OCI-LY7 (cell line): ENCODE results near the gene OPALIN. TPM values are rescaled to one million over a fixed set of nuclear protein-coding genes. Genes with fewer than 3 reads are reported as not detected.

Source experiments
- BruUV-seq: library from RNA; stranded (reverse); fragments of 400-500 nt; replicated peaks from 2 replicates; lab custom pipeline; 2021; lab: Mats Ljungman, UMichigan
- CTCF ChIA-PET: fragments of 300-600 bp; sonication (Branson Sonifier 250); formaldehyde crosslinking; loops from one replicate; lab custom pipeline; 2022; ENCODE audit warnings: antibody characterized with exemption; ENCODE audit not compliant: unreplicated experiment; lab: Charles Lee
- POLR2A ChIA-PET: fragments of 300-600 bp; sonication (Branson Sonifier 250); formaldehyde crosslinking; loops from one replicate; lab custom pipeline; 2022; ENCODE audit warnings: antibody characterized with exemption; lab: Charles Lee
- DNase-seq: peaks from one replicate; pipeline ENCODE4 v3.0.0-alpha.2; 2015; ENCODE audit warnings: low spot score
- H2AFZ ChIP-seq: fragments of 200-600 bp; sonication (generic), shearing (Covaris generic); 2 replicates; pipeline ENCODE4 v1.6.1; 2014; ENCODE audit warnings: mild to moderate bottlenecking, antibody characterized with exemption, low read length, moderate library complexity
- H3K27ac ChIP-seq: fragments of 200-600 bp; sonication (generic); 2 replicates; pipeline ENCODE4 v1.5.1; 2014; ENCODE audit warnings: mixed run types, low read depth, mild to moderate bottlenecking, moderate library complexity, low read length, inconsistent platforms; ENCODE audit not compliant: poor library complexity, severe bottlenecking
- H3K36me3 ChIP-seq: fragments of 200-600 bp; sonication (generic); 2 replicates; pipeline ENCODE4 v1.6.1; 2014; ENCODE audit warnings: mild to moderate bottlenecking, antibody characterized with exemption, low read length, moderate library complexity, mixed read lengths; ENCODE audit not compliant: insufficient read depth
- H3K4me1 ChIP-seq: fragments of 200-600 bp; sonication (generic); 2 replicates; pipeline ENCODE4 v1.5.1; 2014; ENCODE audit warnings: mild to moderate bottlenecking, low read length; ENCODE audit not compliant: insufficient read depth, poor library complexity, severe bottlenecking
- H3K4me2 ChIP-seq: fragments of 200-600 bp; sonication (generic); 2 replicates; pipeline ENCODE4 v1.6.1; 2014; ENCODE audit warnings: mild to moderate bottlenecking, low read length
- H3K4me3 ChIP-seq: fragments of 200-600 bp; sonication (generic); 2 replicates; pipeline ENCODE4 v1.5.1; 2014; ENCODE audit warnings: mild to moderate bottlenecking, low read depth, low read length; ENCODE audit not compliant: poor library complexity, severe bottlenecking
- H3K79me2 ChIP-seq: fragments of 200-600 bp; sonication (generic); 2 replicates; pipeline ENCODE4 v1.6.1; 2016; ENCODE audit warnings: low read depth, mild to moderate bottlenecking, low read length, moderate library complexity, mixed read lengths; ENCODE audit not compliant: insufficient read depth
- H3K9me2 ChIP-seq: fragments of 200-600 bp; sonication (generic); 2 replicates; pipeline ENCODE4 v1.6.1; 2016; ENCODE audit warnings: mild to moderate bottlenecking, low read length, mixed read lengths; ENCODE audit not compliant: insufficient read depth
- H3K9me3 ChIP-seq: fragments of 200-600 bp; sonication (generic); 2 replicates; pipeline ENCODE4 v1.6.1; 2014; ENCODE audit warnings: mild to moderate bottlenecking, mixed run types, low read length, mixed read lengths
- H4K20me1 ChIP-seq: fragments of 200-600 bp; sonication (generic); 2 replicates; pipeline ENCODE4 v1.6.1; 2014; ENCODE audit warnings: mild to moderate bottlenecking, antibody characterized with exemption, low read length, moderate library complexity, mixed read lengths; ENCODE audit not compliant: insufficient read depth
- EZH2phosphoT487 ChIP-seq: fragments of 200-600 bp; sonication (generic); IDR thresholded peaks from 2 replicates; pipeline ENCODE4 v1.6.1; 2018; ENCODE audit warnings: low read depth, borderline replicate concordance, mild to moderate bottlenecking, mixed run types, antibody characterized with exemption, low read length, moderate library complexity, mixed read lengths
- intact Hi-C: fragments of 100-400 bp; cut with micrococcal nuclease; formaldehyde crosslinking; loops from one replicate; pipeline ENCODE4 v1.10.0; 2022; ENCODE audit not compliant: unreplicated experiment
- total RNA-seq, 2 experiments: library from RNA; depleted of rRNA in 1 of 2; stranded (reverse); fragments of >200 nt in 1 of 2; shearing (Covaris generic) in 1 of 2; gene quantifications; 2 replicates each; pipeline ENCODE4 v1.2.3, GENCODE V29; 2014 to 2022
- TF ChIP-seq, protein P1 (sequence below): fragments of 200-600 bp; sonication (generic); conservative IDR thresholded peaks from 2 replicates; pipeline ENCODE4 v1.5.1; 2014; ENCODE audit warnings: mild to moderate bottlenecking, antibody characterized with exemption, low read length, moderate library complexity, mixed read lengths

Gene OPALIN
- total RNA-seq, 2 experiments from 2014 or later: not detected

DNA sequence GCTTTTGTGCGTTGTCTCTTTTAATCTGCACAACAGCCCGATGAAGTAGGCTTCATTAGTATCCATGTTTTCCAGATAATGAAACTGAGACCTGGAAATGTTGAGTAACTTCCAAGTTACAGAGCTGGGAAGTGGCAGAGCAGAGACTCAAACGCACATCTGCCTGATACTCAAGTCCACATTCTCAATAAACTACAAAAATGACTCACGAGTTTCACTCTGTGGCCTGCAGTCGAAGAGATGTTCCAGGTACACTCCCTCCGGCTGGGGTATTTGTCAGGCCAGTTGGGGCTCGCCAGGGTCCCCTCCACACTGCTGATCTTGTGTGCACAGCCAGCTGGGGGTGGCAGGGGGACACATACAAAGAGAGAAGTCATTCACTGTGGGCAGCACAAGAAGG lies 17.7 kb upstream of the OPALIN start:
- POLR2A ChIA-PET: interaction anchor here (0.6 kb wide), 1 partner anchor 103 kb away, joined by 3 read pairs; no protein-coding TSS in a partner anchor
- no peak overlapping the region for H3K4me3 ChIP-seq
- H3K36me3 ChIP-seq: no peaks in the 10 kb centered on the region
- H3K9me2 ChIP-seq: no peaks in the 10 kb centered on the region
- TF ChIP-seq, protein P1, sequence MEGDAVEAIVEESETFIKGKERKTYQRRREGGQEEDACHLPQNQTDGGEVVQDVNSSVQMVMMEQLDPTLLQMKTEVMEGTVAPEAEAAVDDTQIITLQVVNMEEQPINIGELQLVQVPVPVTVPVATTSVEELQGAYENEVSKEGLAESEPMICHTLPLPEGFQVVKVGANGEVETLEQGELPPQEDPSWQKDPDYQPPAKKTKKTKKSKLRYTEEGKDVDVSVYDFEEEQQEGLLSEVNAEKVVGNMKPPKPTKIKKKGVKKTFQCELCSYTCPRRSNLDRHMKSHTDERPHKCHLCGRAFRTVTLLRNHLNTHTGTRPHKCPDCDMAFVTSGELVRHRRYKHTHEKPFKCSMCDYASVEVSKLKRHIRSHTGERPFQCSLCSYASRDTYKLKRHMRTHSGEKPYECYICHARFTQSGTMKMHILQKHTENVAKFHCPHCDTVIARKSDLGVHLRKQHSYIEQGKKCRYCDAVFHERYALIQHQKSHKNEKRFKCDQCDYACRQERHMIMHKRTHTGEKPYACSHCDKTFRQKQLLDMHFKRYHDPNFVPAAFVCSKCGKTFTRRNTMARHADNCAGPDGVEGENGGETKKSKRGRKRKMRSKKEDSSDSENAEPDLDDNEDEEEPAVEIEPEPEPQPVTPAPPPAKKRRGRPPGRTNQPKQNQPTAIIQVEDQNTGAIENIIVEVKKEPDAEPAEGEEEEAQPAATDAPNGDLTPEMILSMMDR: no peak
- TF ChIP-seq EZH2phosphoT487: no peak
- CTCF ChIA-PET: no interaction called here
- no peaks in the 10 kb centered on the region for H3K9me3 ChIP-seq
- no TSS peak for BruUV-seq
- H3K79me2 ChIP-seq: no peaks in the 10 kb centered on the region
- H4K20me1 ChIP-seq: no peaks in the 10 kb centered on the region
- DNase-seq: no peak
- intact Hi-C loops: no loop called here
- no peak overlapping the region for H3K27ac ChIP-seq
- peaks cover 6% of the 10 kb centered on the region for H3K4me1 ChIP-seq
- no peak overlapping the region for H3K4me2 ChIP-seq
- H2AFZ ChIP-seq: no peak overlapping the region

DNA sequence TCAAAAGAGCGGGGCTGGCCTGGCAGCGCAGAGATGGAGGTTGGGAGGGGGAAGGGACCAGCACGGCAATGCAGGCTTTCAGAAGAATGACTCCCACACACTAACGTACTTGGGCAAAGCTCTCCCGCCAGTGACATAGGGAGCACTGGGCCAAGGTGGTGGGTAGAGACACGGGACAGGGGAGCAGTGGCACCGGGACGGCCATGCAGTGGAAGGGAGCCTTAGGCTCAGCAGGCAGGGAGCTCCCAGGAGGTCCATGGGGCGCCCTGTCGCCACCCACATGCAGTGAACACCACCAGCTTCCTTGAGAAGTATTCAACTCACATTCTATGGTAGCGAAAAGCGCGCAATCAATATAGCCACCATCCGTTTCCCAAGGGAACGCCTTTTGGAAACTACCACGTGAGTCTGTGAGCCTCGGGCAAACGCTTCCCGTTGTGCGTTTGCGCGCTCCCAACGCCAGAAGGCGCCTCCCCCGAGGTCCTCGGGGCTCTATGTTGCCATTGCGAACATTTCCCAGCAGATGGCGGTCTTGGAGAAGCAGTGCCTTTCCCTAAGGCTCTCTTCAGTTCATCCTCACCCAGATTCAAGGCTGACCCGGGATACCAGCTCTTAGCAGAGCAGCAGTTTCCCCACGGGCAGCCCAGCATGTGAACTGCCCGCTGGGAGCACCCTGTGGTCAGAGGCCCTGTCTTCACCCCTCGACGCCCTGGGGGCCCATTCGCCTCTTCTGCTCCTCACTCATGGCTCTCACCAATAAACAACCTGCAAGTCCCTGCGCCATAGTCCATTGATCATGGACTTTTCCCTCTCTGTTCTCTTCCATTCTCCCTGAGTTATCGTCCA lies 16.4 kb upstream of the OPALIN start:
- Histone ChIP-seq H3K27ac (no peak overlapping the region), H3K36me3 (no peaks in the 10 kb centered on the region), H3K4me1 (peaks cover 6% of the 10 kb centered on the region), H3K9me3 (no peaks in the 10 kb centered on the region), H4K20me1 (no peaks in the 10 kb centered on the region), H3K4me3 (peak overlapping the region; percentile 63), H2AFZ (peak overlapping the region; percentile 87), H3K9me2 (no peaks in the 10 kb centered on the region), H3K79me2 (no peaks in the 10 kb centered on the region), H3K4me2 (peak overlapping the region; percentile 77)
- CTCF ChIA-PET: interaction anchor here (0.6 kb wide), 1 partner anchor 145 kb away, joined by 8 read pairs; no protein-coding TSS in a partner anchor
- TF ChIP-seq EZH2phosphoT487: no peak
- TF ChIP-seq, protein P1: peak; percentile 94
- no TSS peak for BruUV-seq
- intact Hi-C loops: loop anchor here (2.0 kb wide), 1 partner anchor 138 kb away; the partner anchor contains the start of gene TLL2
- peak; percentile 88 for DNase-seq
- POLR2A ChIA-PET: interaction anchor here (0.5 to 1.9 kb wide), 6 partner anchors 20 to 358 kb away, joined by 3 to 5 read pairs (median 4); no protein-coding TSS in a partner anchor
